BJ (cell line): ENCODE results near the gene MYRF. TPM values are rescaled to one million over a fixed set of nuclear protein-coding genes. Genes with fewer than 3 reads are reported as not detected.

ENCODE experiments used
- CTCF ChIA-PET: fragments of 350-600 bp; formaldehyde crosslinking; extraction: SDS; loops from one replicate; lab custom pipeline; 2021; ENCODE audit warnings: antibody characterized with exemption, inconsistent platforms; lab: Yijun Ruan, JAX
- POLR2A ChIA-PET: fragments of 300-600 bp; sonication (Branson Sonifier 250); formaldehyde crosslinking; extraction: SDS; loops from one replicate; lab custom pipeline; 2021; ENCODE audit warnings: antibody characterized with exemption; lab: Charles Lee
- DNase-seq: peaks from one replicate; pipeline ENCODE4 v3.0.0-alpha.2; 2011; ENCODE audit warnings: low read depth
- H3K27me3 ChIP-seq: 2 replicates; pipeline ENCODE4 v1.6.0; 2011; ENCODE audit warnings: low read length; ENCODE audit not compliant: control insufficient read depth, insufficient read depth
- H3K36me3 ChIP-seq: 2 replicates; pipeline ENCODE4 v1.5.1; 2011; ENCODE audit warnings: low read length; ENCODE audit not compliant: control insufficient read depth, insufficient read depth
- H3K4me3 ChIP-seq: 2 replicates; pipeline ENCODE4 v1.5.1; 2011; ENCODE audit warnings: low read depth, mild to moderate bottlenecking, control low read depth, low read length
- CTCF ChIP-seq: IDR thresholded peaks from 2 replicates; pipeline ENCODE4 v1.5.1; 2011; ENCODE audit warnings: low read depth, mild to moderate bottlenecking, control low read depth, inconsistent platforms, low read length, moderate library complexity; ENCODE audit not compliant: insufficient read depth
- polyA plus RNA-seq: library from polyadenylated mRNA; depleted of rRNA; stranded (reverse); fragments of >200 nt; gene quantifications from 2 replicates; pipeline ENCODE4 v1.2.3, GENCODE V29; 2011

MYRF gene
- polyA plus RNA-seq, 1 experiment: 0.45 TPM

DNA sequence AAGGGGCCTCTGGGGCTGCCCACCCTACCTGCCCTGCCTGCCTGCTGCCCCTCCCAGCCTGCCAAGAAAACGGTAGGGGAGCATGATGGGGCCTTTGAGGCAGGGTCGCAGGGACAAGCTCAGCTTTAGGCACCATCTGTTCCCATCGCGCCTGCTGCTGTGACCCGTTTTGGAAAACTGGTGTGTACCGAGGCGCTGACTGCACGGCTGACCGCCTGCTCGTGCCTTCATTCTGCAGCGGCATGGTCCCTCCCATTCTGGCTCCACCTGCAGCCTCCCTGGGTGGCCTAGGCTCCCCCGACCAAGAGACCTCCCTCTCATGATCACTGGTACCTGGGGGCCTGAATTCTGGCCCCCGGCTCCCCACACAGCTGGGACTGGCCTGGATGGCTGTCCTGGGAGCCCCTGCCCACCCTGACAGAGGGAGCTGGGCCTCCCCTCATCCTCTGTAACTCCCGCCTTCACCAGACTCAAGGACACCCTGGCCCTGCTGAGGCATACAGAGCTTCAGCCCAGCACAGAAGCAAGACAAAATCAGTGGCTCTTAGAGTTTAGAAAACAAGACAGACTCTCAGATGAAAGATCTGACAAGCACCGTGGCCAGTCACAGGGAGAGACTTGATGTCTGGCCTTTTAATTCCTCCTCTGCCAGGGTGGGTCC is 6.5 kb upstream of the MYRF start:
- Histone ChIP-seq H3K4me3 (no peak overlapping the region), H3K36me3 (peaks cover 6% of the 10 kb centered on the region), H3K27me3 (no peaks in the 10 kb centered on the region)
- CTCF ChIA-PET: interaction anchor here (1.6 to 6.6 kb wide), 7 partner anchors 8 to 362 kb away, joined by 4 to 68 read pairs (median 25); no protein-coding TSS in a partner anchor
- POLR2A ChIA-PET: no interaction called here
- TF ChIP-seq CTCF: no peak
- no peak for DNase-seq

- no peak for DNase-seq
- Histone ChIP-seq H3K27me3 (no peaks in the 10 kb centered on the region), H3K36me3 (peaks cover 3% of the 10 kb centered on the region), H3K4me3 (no peak overlapping the region)
- POLR2A ChIA-PET: no interaction called here
- CTCF ChIA-PET: interaction anchor here (0.6 to 6.6 kb wide), 18 partner anchors 9 to 361 kb away, joined by 3 to 68 read pairs (median 8); partner anchors contain the start of genes FEN1 and TMEM258
- TF ChIP-seq CTCF: no peak
Observed at GRCh38 chr11:61746442-61747191, 5.8 kb upstream of the MYRF start.

GRCh38 chr11:61747192-61747966 is 5.1 kb upstream of the MYRF start:
- CTCF ChIA-PET: interaction anchor here (0.5 to 6.6 kb wide), 38 partner anchors 10 to 564 kb away, joined by 3 to 68 read pairs (median 4); partner anchors contain the start of genes CPSF7, FEN1, SDHAF2 and TMEM258
- DNase-seq: no peak
- POLR2A ChIA-PET: no interaction called here

GRCh38 chr11:61747967-61748285 is 4.5 kb upstream of the MYRF start:
- Histone ChIP-seq H3K36me3 (peaks cover 1% of the 10 kb centered on the region; the same call in 1 of the 2 replicates), H3K4me3 (no peak overlapping the region), H3K27me3 (no peaks in the 10 kb centered on the region; the same call in 1 of the 2 replicates)
- ChIA-PET POLR2A (no interaction called here), CTCF (interaction anchor here (0.6 to 6.6 kb wide), 36 partner anchors 10 to 563 kb away, joined by 3 to 68 read pairs (median 4); partner anchors contain the start of genes CPSF7, FEN1, SDHAF2 and TMEM258)
- TF ChIP-seq CTCF: no peak
- no peak for DNase-seq

More at GRCh38 chr11:61747192-61747966, 5.1 kb upstream of the MYRF start:
- peak; percentile 95 for TF ChIP-seq CTCF
- H3K36me3 ChIP-seq: peaks cover 1% of the 10 kb centered on the region; the same call in 1 of the 2 replicates
- no peaks in the 10 kb centered on the region for H3K27me3 ChIP-seq
- H3K4me3 ChIP-seq: no peak overlapping the region
